ACHN (cell line): Measurements from ENCODE around the gene PRSS57.
A peak's percentile ranks its signal among the peaks of the same experiment; 100 is the strongest.

Source experiments
- DNase-seq: peaks from one replicate; pipeline ENCODE4 v3.0.0-alpha.2; 2015
- in situ Hi-C: cut with HindIII; loops from 2 replicates; pipeline ENCODE4 v1.10.0; 2017; ENCODE audit warnings: low sequenced_read_pairs, low pct_ligation_motif_present, low pct_unique_long_range_greater_than_20kb

The PRSS57 gene

DNA sequence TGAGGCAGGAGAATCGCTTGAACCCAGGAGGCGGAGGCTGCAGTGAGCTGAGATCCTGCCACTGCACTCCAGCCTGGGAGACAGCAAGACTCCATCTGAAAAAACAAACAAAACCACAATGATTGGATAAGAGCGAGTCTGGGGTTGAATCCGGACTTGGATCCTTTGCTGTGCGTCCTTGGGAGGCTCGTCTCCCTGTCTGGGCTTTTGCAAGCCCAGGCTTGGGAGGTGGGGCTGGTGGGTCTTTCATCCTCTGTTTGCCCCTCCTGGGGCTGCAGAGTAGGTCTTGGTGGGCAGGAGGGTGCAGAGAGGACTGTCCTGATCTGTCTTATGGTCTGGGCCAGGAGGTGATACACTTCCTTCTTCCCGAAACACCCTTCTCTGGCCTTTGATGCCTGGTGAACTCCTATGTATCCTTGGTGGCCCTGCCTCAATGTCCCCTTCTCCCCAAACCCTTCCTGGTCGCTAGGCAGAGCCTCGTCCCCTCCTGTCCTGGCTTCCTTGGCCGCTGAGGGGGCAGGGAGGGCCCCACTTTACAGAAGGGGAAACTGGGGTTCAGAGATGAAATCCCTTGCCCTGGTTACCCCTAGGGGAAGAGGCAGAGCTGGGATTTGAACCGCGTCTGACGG lies 30.3 kb upstream of the PRSS57 start:
- in situ Hi-C loops: no loop called here

DNA sequence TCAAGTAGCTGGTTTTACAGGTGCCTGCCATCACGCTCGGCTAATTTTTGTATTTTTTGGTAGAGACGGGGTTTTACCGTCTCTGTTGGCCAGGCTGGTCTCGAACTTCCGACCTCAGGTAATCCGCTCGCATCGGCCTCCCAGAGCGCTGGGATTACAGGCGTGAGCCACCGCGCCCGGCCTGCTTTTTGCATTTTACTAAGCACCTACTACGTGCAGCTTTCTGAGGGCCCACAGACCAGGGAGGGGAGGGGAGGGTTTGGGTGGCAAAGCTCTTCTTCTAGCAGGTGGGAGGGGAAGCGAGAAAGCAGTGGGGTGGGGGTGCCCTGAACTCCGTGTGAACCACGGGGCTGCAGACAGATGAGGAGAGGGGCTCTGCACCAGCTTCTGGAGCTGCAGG lies 28.5 kb upstream of the PRSS57 start:
- in situ Hi-C loops: no loop called here
- DNase-seq: no peak

More for the DNA sequence above, 30.3 kb upstream of the PRSS57 start:
- DNase-seq: no peak

DNA sequence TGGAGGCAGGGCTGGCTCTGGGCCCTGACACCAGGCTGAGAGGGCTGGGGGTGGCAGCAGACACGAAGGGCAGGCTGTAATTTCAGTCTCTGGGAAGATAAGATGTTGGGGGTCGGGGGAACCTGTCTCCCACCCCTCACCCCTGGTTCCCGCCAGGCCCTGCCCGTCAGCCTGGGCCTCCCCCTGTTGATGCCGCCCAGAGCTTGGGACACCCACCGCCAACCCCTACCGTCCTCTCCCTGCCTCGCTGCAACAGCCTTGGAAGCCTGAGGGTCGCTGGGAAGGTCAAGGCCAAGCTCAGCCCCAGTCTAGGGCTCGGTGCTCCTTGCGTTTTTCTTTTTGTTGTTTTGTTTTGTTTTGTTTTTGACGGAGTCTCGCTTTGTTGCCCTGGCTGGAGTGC lies 28.0 kb upstream of the PRSS57 start:
- no peak for DNase-seq
- in situ Hi-C loops: no loop called here

DNA sequence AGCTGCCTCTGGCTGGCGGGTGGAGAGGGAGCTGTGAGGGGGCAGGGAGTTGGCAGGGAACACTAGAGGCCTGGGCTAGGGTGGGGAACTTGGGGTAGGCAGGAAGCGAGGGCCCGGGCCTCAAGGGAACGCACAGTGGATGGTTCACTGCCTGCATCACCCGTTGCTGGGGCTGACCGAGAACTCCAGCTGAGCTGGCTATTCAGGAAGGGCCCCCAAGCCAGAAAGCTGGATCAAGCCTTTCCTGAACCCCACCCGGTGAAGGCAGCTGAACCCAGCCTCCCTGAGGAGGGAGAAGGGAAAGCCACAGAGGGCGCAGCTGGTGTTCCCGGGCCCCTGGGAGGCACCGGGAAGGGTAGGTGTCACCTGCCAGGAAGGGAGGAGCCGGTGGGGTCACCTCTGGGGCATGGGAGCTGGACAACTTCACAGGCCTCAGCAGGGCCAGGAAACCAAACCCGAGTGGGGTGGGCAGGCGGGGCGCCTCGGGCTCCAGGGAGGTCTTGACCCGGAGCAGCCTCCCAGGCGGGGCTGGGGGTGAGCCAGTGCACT lies 27.4 kb upstream of the PRSS57 start:
- in situ Hi-C loops: no loop called here
- no peak for DNase-seq

DNA sequence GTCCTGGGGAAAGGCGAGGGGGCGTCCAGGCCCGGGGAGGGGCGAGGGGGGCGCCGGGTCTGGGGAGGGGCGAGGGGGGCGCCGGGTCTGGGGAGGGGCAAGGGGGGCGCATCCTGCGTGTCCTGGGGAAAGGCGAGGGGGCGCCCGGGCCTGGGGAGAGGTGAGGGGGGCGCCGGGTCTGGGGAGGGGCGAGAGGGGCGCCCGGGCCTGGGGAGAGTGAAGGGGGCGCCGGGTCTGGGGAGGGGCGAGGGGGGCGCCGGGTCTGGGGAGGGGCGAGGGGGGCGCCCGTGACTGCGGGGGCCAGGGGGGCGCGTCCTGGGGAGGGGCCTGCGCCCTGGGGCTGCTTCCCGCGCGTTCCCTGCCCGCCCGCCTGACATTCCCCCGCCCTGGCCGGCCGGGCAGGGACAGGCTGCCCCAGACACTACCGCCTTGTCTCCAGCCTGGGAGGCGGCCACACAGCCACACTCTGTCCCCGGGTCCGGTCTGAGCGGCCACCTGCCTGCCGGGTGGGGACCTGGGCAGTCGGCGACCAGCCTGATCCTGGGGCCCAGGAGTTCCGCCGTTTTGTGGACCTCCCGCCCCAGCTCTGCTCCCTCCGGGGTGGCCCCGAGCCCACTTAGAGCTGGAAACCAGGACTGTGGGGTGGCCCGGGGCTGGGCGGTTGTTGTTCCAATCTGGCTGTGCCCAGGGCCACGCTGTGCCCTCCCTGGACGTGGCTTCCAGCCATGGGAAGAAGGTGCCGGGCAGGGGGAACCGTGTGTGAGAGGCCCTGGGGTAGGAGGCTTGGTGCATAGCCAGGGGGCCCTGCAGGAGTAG lies 25.3 kb upstream of the PRSS57 start:
- in situ Hi-C loops: no loop called here
- no peak for DNase-seq

DNA sequence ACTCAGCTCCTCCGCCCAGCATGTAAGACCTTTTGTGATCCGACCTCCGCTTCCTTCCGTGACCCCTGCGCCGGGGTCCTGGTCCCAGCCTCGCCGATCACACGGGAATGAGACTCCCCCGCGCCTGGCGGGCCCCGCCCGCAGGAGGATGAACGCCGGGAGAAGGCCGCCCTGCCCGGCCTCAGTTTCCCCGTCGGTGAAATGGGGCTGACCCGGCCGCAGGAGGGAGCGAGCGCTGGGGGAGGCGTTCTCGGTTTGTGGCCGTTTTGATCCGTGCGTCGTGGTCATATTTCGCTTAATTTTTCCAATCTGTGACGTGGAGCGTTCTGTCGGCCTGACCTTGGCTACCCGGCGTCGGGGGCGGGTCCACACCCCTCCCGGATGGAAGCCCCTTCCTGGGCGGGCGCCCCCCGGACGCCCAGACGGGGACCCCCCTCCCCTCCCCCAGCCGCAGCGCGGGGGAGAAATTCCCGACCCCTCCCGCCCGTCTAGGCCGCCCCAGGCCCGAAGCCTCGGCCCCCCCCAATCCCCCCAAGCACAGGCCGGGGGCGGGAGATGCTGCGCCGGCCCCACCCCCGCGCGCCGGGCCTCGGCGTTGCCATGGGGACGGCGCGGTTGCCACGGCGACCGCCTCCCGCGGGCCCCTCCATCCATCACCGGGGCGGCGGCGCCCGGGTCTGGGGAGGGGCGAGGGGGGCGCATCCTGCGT lies 24.5 kb upstream of the PRSS57 start:
- in situ Hi-C loops: no loop called here
- DNase-seq: no peak

DNA sequence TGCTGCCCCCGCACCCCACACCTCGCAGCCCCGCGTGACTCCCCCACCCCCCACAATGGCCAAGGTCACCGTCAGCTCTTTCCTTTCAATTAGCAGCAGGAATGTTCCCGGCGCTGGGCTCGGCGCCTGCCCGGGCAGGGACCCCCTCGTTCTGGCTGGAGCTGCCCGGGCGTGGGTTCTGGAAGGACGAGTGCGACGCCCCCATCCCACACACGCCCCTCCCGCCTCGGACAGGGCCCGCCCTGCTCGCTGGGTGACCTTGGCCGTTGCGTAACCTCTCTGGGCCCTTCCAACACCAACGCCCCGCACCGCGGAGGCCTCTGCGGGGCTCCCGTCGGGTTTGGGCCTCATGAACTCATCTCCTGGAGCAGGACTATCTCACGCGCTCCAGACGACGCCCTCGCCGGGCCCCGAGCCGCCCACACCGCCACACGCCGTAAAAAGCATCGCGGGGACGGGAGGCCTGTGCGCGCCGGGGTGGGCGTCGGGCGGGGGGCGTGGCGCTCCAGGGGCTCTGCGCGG lies 23.8 kb upstream of the PRSS57 start:
- in situ Hi-C loops: no loop called here
- DNase-seq: no peak

DNA sequence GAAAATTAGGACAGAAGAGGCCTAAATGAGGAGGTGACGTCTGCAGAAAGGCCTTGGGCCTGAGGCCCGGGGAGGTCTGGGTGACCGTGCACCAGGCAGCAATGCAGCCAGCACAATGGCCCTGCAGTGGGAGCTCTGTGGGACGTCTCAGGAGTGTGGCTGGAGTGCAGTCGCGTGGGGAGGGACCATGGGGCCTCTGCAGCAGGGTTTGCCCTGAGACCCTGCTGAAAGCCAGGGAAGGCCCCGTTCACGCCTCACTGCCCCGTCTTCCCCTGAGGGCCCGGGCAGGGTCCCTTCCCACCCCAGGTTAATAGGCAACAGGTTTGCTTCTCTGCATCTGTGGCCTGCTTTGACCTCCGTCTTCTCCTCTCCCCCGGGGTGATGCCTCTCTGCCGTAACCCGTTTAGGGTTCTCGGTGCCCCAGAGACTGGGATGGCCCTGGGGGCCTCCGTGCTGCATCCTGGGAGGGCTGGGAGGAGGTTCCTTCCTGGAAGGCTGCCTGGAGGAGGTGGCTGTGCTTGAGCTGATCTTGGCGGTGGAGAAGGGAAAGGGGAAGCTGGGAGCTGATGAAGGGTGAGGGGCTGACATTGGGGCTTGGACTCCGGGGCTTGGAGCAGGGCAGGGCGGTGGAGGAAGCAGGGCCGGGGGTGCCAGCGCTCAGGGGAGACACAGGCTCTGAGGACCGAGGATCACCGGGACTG lies 23.1 kb upstream of the PRSS57 start:
- no peak for DNase-seq
- in situ Hi-C loops: no loop called here

DNA sequence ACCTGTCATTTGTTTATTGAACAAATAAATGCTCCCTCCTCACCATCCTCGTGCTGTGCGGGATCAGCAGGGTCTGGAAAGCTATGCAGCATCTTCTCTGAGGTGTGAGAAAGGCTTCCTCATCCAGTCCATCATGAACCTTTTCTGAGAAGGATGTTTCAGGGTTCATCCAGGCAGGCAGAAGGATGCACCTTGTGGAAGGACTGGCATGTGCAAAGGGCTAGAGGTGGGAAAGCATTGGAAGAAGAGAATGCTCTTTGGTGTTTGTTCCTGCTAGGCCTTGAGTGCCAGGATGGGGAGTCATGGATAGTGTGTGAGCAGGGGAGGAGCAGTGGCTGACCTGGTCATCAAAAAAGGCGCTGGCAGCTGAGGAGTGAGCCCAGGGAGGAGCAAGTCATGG lies 20.1 kb upstream of the PRSS57 start:
- in situ Hi-C loops: no loop called here
- no peak for DNase-seq

DNA sequence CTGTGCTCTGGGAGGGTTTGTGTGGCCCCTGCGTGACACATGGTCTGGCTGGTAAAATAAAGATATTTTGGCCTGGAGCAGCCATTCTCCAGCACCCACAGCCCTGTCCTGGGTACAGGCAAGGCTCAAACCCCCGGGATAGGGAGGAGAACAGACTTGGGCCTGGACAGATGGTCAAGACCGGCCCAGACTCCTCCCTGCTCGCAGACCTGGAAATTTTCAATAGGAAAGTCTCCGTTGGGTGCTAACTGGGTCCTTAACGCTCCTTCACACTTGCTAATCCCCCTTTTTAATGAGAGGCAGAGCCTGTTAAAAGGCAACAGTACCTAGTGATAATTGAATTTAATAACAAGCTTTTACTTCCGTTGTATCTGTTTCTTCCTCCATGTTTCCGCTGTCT lies 16.0 kb upstream of the PRSS57 start:
- DNase-seq: no peak
- in situ Hi-C loops: no loop called here

DNA sequence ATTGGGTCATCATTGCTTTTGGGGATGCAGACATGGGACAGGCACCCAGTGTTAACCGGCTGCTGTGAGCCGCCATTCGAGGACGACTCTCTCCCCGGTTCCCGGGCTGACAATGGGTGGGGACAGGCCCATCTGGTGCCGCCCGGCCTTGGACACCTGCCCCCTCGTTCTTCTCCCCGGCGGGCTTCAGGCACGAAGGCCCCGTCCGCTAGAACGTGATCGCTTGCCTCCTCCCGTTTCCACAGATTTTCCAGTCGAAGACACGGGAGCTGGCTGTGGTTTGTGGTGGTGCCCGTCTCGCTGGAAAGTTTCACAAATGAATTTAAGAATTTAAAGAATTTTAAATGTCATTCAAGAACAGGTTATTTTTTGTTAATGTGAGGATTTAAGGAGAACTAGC lies 15.5 kb upstream of the PRSS57 start:
- DNase-seq: no peak
- in situ Hi-C loops: no loop called here

DNA sequence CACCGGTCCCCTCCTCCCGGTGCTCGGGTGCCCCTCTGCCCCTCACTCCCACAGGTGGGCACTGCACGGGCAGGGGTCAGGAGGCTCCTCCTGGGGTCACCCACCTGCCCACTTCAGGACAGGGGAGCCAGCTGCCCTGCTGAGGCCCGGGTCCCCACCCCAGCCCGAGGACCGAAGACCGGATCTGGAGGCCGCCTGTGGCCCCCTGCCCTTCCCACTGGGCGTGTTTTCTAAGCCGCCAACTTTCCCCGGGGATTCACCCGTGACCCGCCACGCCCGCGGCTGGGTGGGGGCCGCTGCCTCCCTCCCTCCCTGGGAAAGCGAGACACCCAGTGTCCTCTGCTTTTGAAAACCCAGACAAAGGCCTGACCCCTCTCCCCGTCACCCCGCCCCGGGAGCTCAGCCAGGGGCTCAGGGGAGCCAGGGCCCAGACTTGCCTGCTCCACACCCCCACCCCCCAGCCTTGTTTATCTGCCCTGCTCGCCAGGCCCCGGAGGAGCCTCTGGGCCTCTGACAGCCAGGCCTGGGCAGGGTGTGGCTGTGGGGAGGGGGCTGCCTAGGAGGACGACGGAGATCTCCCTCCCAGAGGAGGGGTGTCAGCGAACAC lies 14.8 kb upstream of the PRSS57 start:
- in situ Hi-C loops: no loop called here

DNA sequence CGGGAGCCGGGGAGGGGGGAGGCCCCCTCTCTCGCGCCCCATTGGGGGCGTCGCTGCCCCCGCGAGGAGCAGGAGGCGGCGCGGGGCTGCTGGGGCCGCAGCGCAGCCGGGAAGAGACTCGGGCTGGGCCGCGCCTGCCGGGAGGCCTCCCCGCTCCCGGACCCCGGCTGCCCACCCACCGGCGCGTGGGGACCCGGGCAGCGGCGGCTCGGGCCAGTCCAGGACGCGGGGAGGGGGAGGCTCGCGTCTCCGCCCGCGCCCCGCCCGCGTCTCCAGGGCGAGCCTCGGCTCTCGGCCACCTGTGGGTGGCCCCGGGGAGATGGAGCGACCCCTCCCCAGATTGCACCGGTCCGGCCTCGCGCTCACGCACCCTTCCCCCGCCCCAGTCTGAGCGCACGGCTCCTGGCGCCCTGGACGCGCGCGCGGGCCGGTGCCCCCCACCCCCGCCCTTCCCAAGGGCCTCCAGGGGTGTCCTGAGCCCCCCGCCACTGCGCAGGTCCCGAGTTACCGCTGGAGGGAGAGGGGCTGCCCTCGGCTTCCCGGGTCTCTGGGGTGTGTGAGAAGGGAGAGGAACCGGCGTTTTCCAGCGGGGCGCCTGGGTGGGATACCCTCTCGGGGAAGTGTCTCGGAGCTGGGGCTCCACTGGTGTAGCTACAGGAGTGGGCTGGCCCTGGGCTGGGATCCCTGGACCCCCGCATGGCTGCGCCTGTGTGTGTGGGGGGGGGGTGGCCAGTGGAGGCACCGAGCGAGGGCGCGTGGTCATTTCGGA lies 14.1 kb upstream of the PRSS57 start:
- no peak for DNase-seq
- in situ Hi-C loops: no loop called here

More for the DNA sequence above, 14.8 kb upstream of the PRSS57 start:
- DNase-seq: no peak

DNA sequence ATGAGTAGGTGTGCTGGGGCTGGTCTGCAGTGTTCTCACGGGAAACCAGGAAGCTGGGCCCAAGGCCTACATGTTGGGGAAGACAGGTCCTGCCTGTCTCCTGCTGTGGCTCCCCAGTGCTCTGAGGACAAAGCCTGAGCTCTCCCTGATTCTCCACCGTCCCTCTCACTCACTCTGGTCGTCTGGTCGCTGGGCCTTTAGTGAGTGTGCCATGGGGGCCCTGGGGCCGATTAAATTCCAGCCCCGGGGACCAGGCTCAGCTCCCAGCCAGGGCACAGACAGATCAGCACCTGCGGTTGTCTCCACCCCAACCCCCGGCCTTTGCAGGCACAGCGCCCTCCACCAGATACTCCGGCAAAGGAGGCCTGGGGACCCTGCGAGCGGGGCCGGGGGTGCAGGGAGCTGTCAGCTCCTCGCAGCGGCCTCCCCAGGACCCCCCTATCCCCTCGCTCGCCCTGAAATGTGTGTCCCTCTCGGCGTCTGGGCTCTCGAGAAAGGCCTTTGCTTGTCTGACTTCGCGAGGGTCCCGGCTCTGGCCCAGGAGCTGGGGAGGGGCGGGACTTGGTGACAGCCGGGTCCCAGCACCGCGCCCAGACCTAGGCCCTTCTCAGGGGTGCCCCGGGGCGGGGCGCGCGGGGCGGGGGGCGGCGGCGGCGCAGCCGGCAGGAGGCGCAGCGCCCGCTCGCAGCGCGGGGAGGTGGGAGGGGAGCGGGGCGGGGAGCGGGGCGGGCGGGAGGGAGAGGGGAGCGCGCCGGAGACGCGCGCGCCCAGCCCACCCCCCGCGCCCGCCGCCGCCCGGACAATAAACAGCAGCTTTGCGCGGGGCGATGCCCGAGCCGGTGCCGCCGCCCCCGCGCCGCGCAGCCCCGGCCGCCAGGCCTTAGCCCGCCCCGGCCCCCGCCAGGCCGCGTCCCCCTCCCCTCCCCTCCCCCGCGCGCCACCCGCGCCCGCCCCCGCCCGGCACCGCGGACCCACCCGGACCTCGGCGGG lies 13.2 kb upstream of the PRSS57 start, which contains the start of gene PALM:
Gene PALM (plus strand): TSS at position 782 of the 990 bp plus-strand sequence. CDS start 212 bp downstream, outside the sequence.
- DNase-seq: peak; percentile 22
- in situ Hi-C loops: no loop called here

DNA sequence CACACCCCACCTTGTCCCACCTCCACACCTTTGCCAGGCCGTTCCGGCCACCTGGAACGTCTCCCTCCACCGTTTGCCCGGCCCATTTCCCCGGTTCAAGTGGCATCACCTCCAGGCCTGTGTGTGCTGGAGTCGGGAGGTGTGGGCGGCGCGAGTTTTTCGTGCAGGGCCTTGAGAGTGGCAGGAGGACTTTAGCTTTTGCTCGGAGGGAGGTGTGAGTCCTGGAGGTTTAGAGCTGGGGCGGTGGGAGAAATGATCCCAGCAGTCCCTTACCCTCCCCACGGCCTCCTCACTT lies 9.1 kb upstream of the PRSS57 start:
- DNase-seq: no peak
- in situ Hi-C loops: no loop called here

DNA sequence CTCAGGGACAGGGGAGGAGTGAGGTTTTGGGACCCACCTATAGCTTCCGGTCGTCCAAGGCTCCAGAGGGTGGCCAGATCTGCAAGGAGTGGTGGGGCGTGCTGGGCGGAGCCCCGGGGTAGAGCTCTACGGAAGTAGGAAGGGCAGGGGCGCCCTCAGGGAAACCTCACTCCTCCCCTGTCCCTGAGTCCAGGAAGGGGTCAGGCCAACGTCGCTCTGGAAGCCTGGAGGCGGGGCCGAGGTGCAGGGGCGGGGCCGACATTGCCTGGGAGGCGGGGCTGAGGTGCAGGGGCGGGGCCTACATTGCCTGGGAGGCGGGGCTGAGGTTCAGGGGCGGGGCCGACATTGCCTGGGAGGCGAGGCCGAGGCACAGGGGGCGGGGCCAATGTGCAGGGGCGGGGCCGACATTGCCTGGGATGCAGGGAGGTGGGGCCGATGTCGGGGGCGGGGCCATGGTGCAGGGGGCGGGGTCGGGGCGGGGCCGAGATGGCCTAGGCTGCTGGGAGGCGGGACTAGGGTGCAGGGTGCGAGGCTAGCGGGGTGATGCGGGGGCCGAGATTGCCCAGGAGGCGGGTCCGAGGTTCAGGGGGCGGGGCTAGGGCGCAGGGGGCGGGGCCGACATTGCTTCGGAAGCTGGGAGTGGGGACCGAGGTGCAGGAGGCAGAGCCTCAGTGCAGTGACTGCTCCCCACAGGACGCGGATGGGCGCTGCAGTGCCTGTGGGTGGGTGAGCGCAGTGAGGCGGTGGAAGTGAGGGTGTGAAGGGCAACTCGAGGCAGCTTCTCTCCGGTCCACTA lies 8.6 kb upstream of the PRSS57 start:
- DNase-seq: no peak
- in situ Hi-C loops: no loop called here
